ACHN (cell line): ENCODE results near the gene CCDC160.
A peak's percentile ranks its signal among the peaks of the same experiment; 100 is the strongest.
"Not testable (repeated sequence)": the region's sequence is repeated elsewhere in the genome, so short reads cannot be mapped to it uniquely, and the experiment has no call there.

Experiments used
- DNase-seq: peaks from one replicate; pipeline ENCODE4 v3.0.0-alpha.2; 2015
- in situ Hi-C: cut with HindIII; loops from 2 replicates; pipeline ENCODE4 v1.10.0; 2017; ENCODE audit warnings: low sequenced_read_pairs, low pct_ligation_motif_present, low pct_unique_long_range_greater_than_20kb

CCDC160 gene

GRCh38 chrX:134236626-134237614 lies at the start of gene CCDC160:
TSS of gene CCDC160 (plus strand) at chrX:134237182. CDS start at chrX:134244801, 7,619 bp downstream.
- peak; percentile 11 for DNase-seq
- in situ Hi-C loops: no loop called here

GRCh38 chrX:134191281-134191680 lies 45.7 kb upstream of the CCDC160 start:
- in situ Hi-C loops: no loop called here

GRCh38 chrX:134194915-134195314 lies 42.1 kb upstream of the CCDC160 start:
- in situ Hi-C loops: no loop called here
- no peak for DNase-seq

More at GRCh38 chrX:134191281-134191680, 45.7 kb upstream of the CCDC160 start:
- no peak for DNase-seq

GRCh38 chrX:134202561-134202960 lies 34.4 kb upstream of the CCDC160 start:
- in situ Hi-C loops: no loop called here
- DNase-seq: no peak

GRCh38 chrX:134206221-134206620 lies 30.8 kb upstream of the CCDC160 start:
- no peak for DNase-seq
- in situ Hi-C loops: no loop called here

GRCh38 chrX:134210465-134210864 lies 26.5 kb upstream of the CCDC160 start:
- in situ Hi-C loops: no loop called here

GRCh38 chrX:134235236-134235635 lies 1.7 kb upstream of the CCDC160 start:
- no peak for DNase-seq
- in situ Hi-C loops: no loop called here

More at GRCh38 chrX:134210465-134210864, 26.5 kb upstream of the CCDC160 start:
- DNase-seq: no peak

GRCh38 chrX:134238144-134238543 lies 1.2 kb downstream of the CCDC160 start:
- DNase-seq, in situ Hi-C loops: not testable (repeated sequence)

GRCh38 chrX:134239016-134239415 lies 2.0 kb downstream of the CCDC160 start:
- in situ Hi-C loops: no loop called here
- no peak for DNase-seq

GRCh38 chrX:134240209-134240608 lies 3.2 kb downstream of the CCDC160 start:
- in situ Hi-C loops: no loop called here

GRCh38 chrX:134241960-134242619 lies 5.1 kb downstream of the CCDC160 start:
- no peak for DNase-seq
- in situ Hi-C loops: no loop called here

More at GRCh38 chrX:134240209-134240608, 3.2 kb downstream of the CCDC160 start:
- DNase-seq: no peak

GRCh38 chrX:134244043-134244442 lies 7.1 kb downstream of the CCDC160 start:
- in situ Hi-C loops: no loop called here
- DNase-seq: no peak

GRCh38 chrX:134246282-134246681 lies 9.3 kb downstream of the CCDC160 start:
- in situ Hi-C loops: no loop called here
- no peak for DNase-seq

GRCh38 chrX:134247492-134247891 lies 10.5 kb downstream of the CCDC160 start:
- in situ Hi-C loops: no loop called here
- no peak for DNase-seq

- in situ Hi-C loops: no loop called here
Measured at GRCh38 chrX:134249241-134249640, 12.3 kb downstream of the CCDC160 start.

GRCh38 chrX:134251241-134251640 lies 14.3 kb downstream of the CCDC160 start:
- DNase-seq: no peak
- in situ Hi-C loops: no loop called here

More at GRCh38 chrX:134249241-134249640, 12.3 kb downstream of the CCDC160 start:
- no peak for DNase-seq

- in situ Hi-C loops: no loop called here
Measured at GRCh38 chrX:134254511-134254910, 17.5 kb downstream of the CCDC160 start.

GRCh38 chrX:134255555-134255954 lies 18.6 kb downstream of the CCDC160 start:
- no peak for DNase-seq
- in situ Hi-C loops: no loop called here

More at GRCh38 chrX:134254511-134254910, 17.5 kb downstream of the CCDC160 start:
- DNase-seq: no peak

GRCh38 chrX:134256684-134257083 lies 19.7 kb downstream of the CCDC160 start:
- no peak for DNase-seq
- in situ Hi-C loops: no loop called here
